ENCODE results near the gene MINAR1. TPM values are rescaled to one million over a fixed set of nuclear protein-coding genes. Genes with fewer than 3 reads are reported as not detected.
A peak's percentile ranks its signal among the peaks of the same experiment; 100 is the strongest.

Gene MINAR1
- total RNA-seq, 1 donor from 2014 or later: 0.53 TPM

DNA sequence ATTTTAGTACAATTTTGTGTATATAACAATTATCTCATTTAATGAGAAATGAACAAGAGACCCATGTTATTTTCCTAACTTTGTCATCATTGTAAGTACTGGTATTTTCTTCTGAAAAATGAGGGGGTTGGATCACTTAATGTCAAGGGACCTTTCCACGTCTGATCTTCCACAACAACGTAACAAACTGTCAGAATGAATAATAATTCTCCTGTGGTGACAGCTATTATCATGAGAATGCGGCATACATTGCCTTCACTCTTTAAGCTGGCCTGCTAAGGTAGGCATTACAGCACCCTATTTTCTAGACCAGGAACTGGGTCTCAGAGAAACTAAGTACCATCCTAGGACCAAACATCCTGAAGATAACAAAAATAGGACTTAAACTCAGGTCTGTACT is 31.5 kb upstream of the MINAR1 start:
- DNase-seq (ENCODE audit: low read depth) (no peak), FAIRE-seq (no peak)
- Histone ChIP-seq H3K36me3 (ENCODE audit: control insufficient read depth, insufficient read depth, low read length) (no peaks in the 10 kb centered on the region), H3K4me3 (ENCODE audit: low read depth, low read length) (no peak overlapping the region), H3K27me3 (ENCODE audit: control insufficient read depth, insufficient read depth, low read length) (no peaks in the 10 kb centered on the region)
- TF ChIP-seq, protein P1, sequence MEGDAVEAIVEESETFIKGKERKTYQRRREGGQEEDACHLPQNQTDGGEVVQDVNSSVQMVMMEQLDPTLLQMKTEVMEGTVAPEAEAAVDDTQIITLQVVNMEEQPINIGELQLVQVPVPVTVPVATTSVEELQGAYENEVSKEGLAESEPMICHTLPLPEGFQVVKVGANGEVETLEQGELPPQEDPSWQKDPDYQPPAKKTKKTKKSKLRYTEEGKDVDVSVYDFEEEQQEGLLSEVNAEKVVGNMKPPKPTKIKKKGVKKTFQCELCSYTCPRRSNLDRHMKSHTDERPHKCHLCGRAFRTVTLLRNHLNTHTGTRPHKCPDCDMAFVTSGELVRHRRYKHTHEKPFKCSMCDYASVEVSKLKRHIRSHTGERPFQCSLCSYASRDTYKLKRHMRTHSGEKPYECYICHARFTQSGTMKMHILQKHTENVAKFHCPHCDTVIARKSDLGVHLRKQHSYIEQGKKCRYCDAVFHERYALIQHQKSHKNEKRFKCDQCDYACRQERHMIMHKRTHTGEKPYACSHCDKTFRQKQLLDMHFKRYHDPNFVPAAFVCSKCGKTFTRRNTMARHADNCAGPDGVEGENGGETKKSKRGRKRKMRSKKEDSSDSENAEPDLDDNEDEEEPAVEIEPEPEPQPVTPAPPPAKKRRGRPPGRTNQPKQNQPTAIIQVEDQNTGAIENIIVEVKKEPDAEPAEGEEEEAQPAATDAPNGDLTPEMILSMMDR (IDR thresholded peaks at IDR 0.05; ENCODE audit: insufficient read depth, low read length, severe bottlenecking): no peak

DNA sequence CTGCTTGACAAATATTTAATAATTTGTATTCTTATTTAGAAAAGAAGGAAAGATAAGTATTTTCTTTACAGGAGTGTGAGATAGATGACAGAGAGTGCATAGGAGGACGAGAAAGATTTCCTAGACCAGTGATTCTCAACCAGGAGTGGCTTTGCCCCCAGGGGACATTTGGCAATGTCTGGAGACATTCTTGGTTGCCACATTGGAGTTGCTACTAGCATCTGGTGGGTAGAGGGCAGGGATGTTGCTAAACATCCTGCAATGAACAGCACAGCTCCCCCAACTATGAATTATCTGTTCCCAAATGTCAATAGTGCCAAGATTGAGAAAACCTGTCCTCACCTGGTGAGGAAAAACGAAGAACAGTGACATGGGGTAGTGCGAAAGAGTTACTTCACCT is 30.8 kb upstream of the MINAR1 start:
- TF ChIP-seq, protein P1 (IDR thresholded peaks at IDR 0.05; ENCODE audit: insufficient read depth, low read length, severe bottlenecking): no peak
- H3K27me3 ChIP-seq (ENCODE audit: control insufficient read depth, insufficient read depth, low read length): no peaks in the 10 kb centered on the region
- FAIRE-seq (no peak), DNase-seq (ENCODE audit: low read depth) (no peak)
- no peaks in the 10 kb centered on the region for H3K36me3 ChIP-seq (ENCODE audit: control insufficient read depth, insufficient read depth, low read length)
- H3K4me3 ChIP-seq (ENCODE audit: low read depth, low read length): no peak overlapping the region

DNA sequence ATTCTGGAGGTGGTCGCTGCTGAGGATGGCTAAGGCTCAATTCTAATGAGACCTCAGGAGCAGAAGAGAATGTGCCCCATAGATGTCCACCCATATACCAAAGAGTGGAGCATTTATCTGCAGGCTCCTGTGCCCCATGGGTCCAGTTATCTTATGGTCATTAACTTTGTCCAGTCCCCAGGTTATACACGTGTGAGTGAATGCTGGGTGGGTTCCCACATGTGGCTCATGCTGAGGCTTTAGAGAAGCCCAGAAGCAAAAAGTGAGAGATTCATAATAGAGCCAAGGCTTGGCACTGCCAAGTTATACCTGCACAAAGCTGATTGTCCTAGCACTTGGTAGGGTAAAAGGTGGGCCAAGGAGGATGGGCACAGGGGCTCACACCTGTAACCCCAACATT is 30.0 kb upstream of the MINAR1 start:
- DNase-seq (ENCODE audit: low read depth) (no peak), FAIRE-seq (no peak)
- TF ChIP-seq, protein P1 (IDR thresholded peaks at IDR 0.05; ENCODE audit: insufficient read depth, low read length, severe bottlenecking): no peak
- Histone ChIP-seq H3K27me3 (ENCODE audit: control insufficient read depth, insufficient read depth, low read length) (no peaks in the 10 kb centered on the region), H3K36me3 (ENCODE audit: control insufficient read depth, insufficient read depth, low read length) (no peaks in the 10 kb centered on the region), H3K4me3 (ENCODE audit: low read depth, low read length) (no peak overlapping the region)

DNA sequence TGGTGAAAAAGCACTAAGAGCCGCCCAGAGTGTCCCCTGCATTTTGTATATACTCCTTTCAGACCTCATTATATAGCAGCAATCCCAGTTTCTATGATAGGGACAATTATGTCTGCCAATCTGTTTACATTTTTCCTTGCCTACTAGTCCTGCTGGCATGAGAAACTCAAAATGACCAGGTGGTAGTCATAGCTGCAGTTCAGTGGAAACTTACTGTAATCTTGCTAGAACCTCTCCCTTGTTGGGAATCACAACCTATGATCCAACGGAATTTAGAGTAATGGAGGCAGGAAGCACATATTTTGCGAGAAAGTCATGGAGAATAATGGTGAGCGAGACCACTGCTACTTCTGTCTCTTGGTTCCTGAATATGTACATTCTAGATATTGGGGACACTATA is 28.6 kb upstream of the MINAR1 start:
- H3K36me3 ChIP-seq (ENCODE audit: control insufficient read depth, insufficient read depth, low read length): no peaks in the 10 kb centered on the region
- FAIRE-seq: no peak

DNA sequence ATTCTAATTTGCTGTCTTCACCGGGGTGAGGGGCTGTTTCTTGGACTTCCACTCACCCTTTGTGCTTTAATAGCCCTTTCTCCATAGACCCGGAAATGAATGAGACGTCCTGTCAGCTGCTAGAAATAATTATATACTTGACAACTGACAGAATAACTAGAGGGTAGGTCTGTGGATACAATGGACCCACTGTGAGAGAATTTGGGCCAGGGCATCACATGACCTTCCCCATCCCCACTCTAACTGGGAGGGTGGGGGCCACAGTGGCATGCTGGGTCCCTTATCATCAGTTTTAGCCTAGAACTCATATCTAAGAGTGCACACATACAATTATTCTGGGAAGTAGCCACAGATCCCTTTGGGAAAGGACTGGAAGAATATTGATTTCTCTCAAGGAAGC is 25.9 kb upstream of the MINAR1 start:
- Histone ChIP-seq H3K27me3 (ENCODE audit: control insufficient read depth, insufficient read depth, low read length) (no peaks in the 10 kb centered on the region), H3K36me3 (ENCODE audit: control insufficient read depth, insufficient read depth, low read length) (no peaks in the 10 kb centered on the region), H3K4me3 (ENCODE audit: low read depth, low read length) (no peak overlapping the region)
- TF ChIP-seq, protein P1 (IDR thresholded peaks at IDR 0.05; ENCODE audit: insufficient read depth, low read length, severe bottlenecking): no peak
- DNase-seq (ENCODE audit: low read depth) (no peak), FAIRE-seq (no peak)

More for the DNA sequence above, 28.6 kb upstream of the MINAR1 start:
- TF ChIP-seq, protein P1 (IDR thresholded peaks at IDR 0.05; ENCODE audit: insufficient read depth, low read length, severe bottlenecking): no peak
- DNase-seq (ENCODE audit: low read depth): no peak
- no peak overlapping the region for H3K4me3 ChIP-seq (ENCODE audit: low read depth, low read length)
- no peaks in the 10 kb centered on the region for H3K27me3 ChIP-seq (ENCODE audit: control insufficient read depth, insufficient read depth, low read length)

DNA sequence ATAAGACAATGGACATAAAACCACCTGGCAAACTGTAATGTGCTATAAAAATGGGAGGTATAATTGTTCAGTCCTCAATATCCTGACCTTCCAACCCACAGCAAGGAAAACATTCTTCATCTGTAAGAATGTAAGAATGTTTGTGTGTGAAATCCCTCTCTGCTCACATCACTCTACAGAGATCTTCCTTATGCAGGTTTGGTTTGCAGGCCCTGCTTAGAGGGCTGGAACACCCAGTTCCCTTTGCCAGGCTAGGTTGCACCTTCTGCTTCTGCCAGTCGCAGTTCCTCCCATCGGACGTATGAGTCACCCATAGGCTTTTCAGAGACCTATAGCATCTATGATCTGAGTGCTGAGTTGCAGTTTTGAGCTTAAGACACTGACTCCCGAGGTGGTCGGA is 24.1 kb upstream of the MINAR1 start:
- DNase-seq (ENCODE audit: low read depth): peak; percentile 13

More for the DNA sequence above, 24.1 kb upstream of the MINAR1 start:
- FAIRE-seq: no peak
- Histone ChIP-seq H3K4me3 (ENCODE audit: low read depth, low read length) (no peak overlapping the region), H3K27me3 (ENCODE audit: control insufficient read depth, insufficient read depth, low read length) (no peaks in the 10 kb centered on the region), H3K36me3 (ENCODE audit: control insufficient read depth, insufficient read depth, low read length) (no peaks in the 10 kb centered on the region)
- TF ChIP-seq, protein P1 (IDR thresholded peaks at IDR 0.05; ENCODE audit: insufficient read depth, low read length, severe bottlenecking): no peak
